Naive thymus-derived CD4-positive, alpha-beta T cell (primary cell): ENCODE results near the gene PAX8. TPM values are rescaled to one million over a fixed set of nuclear protein-coding genes. Genes with fewer than 3 reads are reported as not detected.

Experiments used
- ATAC-seq: fragments of 150-1000 bp; cut with Tn5 transposase; 2 replicates; pipeline ENCODE4 v1.10.0; 2021; ENCODE audit warnings: mild to moderate bottlenecking, moderate library complexity
- CTCF ChIA-PET: fragments of 350-600 bp; sonication (Branson Sonifier 250); formaldehyde crosslinking; loops from one replicate; lab custom pipeline; 2021; ENCODE audit warnings: antibody characterized with exemption; lab: Charles Lee
- POLR2A ChIA-PET: fragments of 350-600 bp; sonication (Branson Sonifier 250); formaldehyde crosslinking; loops from one replicate; lab custom pipeline; 2021; ENCODE audit warnings: antibody characterized with exemption, inconsistent platforms; lab: Charles Lee
- DNase-seq, 9 donors: peaks; one replicate each; pipeline versions ENCODE4 v3.0.0 to v3.0.0-alpha.2; 2020 to 2022; ENCODE audit warnings: mixed read lengths in 1 of 9
- H3K27ac ChIP-seq: one replicate; pipeline ENCODE4 v1.7.0; 2013; ENCODE audit warnings: mild to moderate bottlenecking, low read depth, low read length, moderate library complexity
- H3K27me3 ChIP-seq, 2 donors: one replicate each; pipeline ENCODE4 v1.7.0; 2013; ENCODE audit warnings: low read length in 2 of 2, mild to moderate bottlenecking in 2 of 2, moderate library complexity in 2 of 2; ENCODE audit not compliant: control insufficient read depth in 2 of 2, insufficient read depth in 2 of 2
- H3K36me3 ChIP-seq, 3 experiments: 1 replicate in 2 of 3; 2 replicates in 1 of 3; pipeline ENCODE4 v1.7.0; 2013; ENCODE audit warnings: low read length in 3 of 3, mild to moderate bottlenecking in 3 of 3, moderate library complexity in 1 of 3; ENCODE audit not compliant: insufficient read depth in 3 of 3, control insufficient read depth in 2 of 3
- H3K4me1 ChIP-seq, 2 donors: one replicate each; pipeline ENCODE4 v1.7.0; 2013; ENCODE audit warnings: low read length in 2 of 2, mild to moderate bottlenecking in 2 of 2, moderate library complexity in 1 of 2; ENCODE audit not compliant: control insufficient read depth in 2 of 2, insufficient read depth in 2 of 2
- H3K4me3 ChIP-seq: 2 replicates; pipeline ENCODE4 v1.7.0; 2013; ENCODE audit warnings: mild to moderate bottlenecking, low read length
- H3K9me3 ChIP-seq, 3 experiments: 1 replicate in 2 of 3; 2 replicates in 1 of 3; pipeline ENCODE4 v1.7.0; 2013; ENCODE audit warnings: low read length in 3 of 3; ENCODE audit not compliant: control insufficient read depth in 2 of 3
- H3K27ac Mint-ChIP-seq, 9 donors: one replicate each; pipeline ENCODE4 v1.8.0; 2020 to 2022; ENCODE audit warnings: mixed read lengths in 9 of 9, mild to moderate bottlenecking in 8 of 9, moderate library complexity in 5 of 9, inconsistent platforms in 2 of 9
- H3K27me3 Mint-ChIP-seq, 5 donors: one replicate each; pipeline ENCODE4 v1.8.0; 2021 to 2022; ENCODE audit warnings: mixed read lengths in 5 of 5, mild to moderate bottlenecking in 1 of 5
- H3K36me3 Mint-ChIP-seq, 5 donors: one replicate each; pipeline ENCODE4 v1.8.0; 2020 to 2022; ENCODE audit warnings: mixed read lengths in 5 of 5, mild to moderate bottlenecking in 3 of 5, inconsistent platforms in 1 of 5
- H3K4me1 Mint-ChIP-seq, 7 donors: one replicate each; pipeline ENCODE4 v1.8.0; 2020 to 2022; ENCODE audit warnings: mixed read lengths in 7 of 7, mild to moderate bottlenecking in 3 of 7, inconsistent platforms in 1 of 7
- H3K4me3 Mint-ChIP-seq, 10 donors: one replicate each; pipeline ENCODE4 v1.8.0; 2020 to 2022; ENCODE audit warnings: mild to moderate bottlenecking in 10 of 10, mixed read lengths in 10 of 10, moderate library complexity in 6 of 10, inconsistent platforms in 2 of 10
- H3K9me3 Mint-ChIP-seq, 11 donors: one replicate each; pipeline ENCODE4 v1.8.0; 2020 to 2022; ENCODE audit warnings: mixed read lengths in 11 of 11, mild to moderate bottlenecking in 4 of 11, inconsistent platforms in 1 of 11, moderate library complexity in 1 of 11
- intact Hi-C, 2 donors: fragments of 100-400 bp; cut with micrococcal nuclease; formaldehyde crosslinking; loops; one replicate each; pipeline ENCODE4 v1.15.1; 2023
- polyA plus RNA-seq, 2 donors: library from polyadenylated mRNA; unstranded; fragments of 300-500 nt; fragmentation: Illumina TruSeq; gene quantifications; one replicate each; pipeline ENCODE4 v1.2.3, GENCODE V29; 2021
- total RNA-seq, 6 experiments: library from RNA in 5 of 6; stranded (reverse) in 5 of 6; gene quantifications; 1 replicate in 5 of 6; 2 replicates in 1 of 6; pipeline ENCODE4 v1.2.3 and lab custom pipeline; 2021 to 2026

Gene PAX8
- total and polyA plus RNA-seq, 7 experiments from 2014 or later = 0.09 to 1.5 (median 1.2) TPM

DNA sequence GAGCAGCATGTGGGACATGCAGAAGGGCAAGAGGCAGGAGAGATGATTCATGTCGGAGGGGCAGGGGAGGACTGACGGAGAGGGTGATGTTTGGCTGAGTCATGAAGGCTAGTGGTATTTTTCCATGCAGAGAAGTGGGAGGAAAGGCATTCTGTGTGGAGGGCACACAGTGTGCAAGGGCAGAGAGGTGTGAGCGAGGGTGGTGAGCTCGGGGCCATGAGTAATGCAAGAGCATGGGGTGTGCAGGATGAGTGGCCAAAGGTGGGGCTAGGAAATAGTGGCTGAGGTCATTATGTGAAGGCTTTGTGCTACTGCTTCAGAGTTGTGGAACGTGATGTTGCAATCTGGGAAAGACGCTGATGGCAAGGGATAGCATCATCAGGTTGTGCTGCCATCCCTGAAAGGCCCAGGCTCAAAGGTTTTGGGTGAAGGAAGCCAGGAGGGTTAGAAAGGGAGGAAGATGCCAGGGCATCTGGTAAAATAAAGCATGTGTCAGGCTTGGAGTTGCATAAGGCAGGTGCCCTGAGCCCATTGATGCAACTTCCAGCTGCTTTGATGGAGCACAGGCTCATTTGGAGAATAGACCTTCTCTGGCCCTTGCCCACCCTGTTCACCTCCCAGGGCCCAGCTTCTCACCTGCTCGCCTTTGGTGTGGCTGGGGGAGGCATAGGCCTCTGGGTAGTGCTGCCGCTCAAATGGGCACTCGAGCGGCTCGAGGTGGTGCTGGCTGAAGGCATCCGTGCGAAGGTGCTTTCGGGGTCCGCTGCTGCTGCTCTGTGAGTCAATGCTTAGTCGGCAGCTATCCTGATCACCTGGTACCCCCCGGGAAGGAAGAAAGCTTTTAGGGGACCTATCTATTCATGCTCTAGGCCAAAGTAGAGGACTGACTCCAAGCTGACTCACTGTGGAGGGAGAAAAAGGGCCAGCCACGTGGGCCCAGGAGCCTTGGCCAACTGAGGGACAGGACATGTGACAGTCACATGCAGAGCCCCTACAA, 37.5 kb downstream of the PAX8 start:
- DNase-seq = peak in 1 of 9 donors; percentile 51
- H3K36me3 ChIP-seq = no peaks in the 10 kb centered on the region
- H3K9me3 ChIP-seq = no peaks in the 10 kb centered on the region
- ATAC-seq = peak; percentile 68
- no peaks in the 10 kb centered on the region for H3K27me3 ChIP-seq
- no peaks in the 10 kb centered on the region for H3K27me3 Mint-ChIP-seq
- H3K4me1 Mint-ChIP-seq = peaks cover 0 to 37% (median 0%) of the 10 kb centered on the region in 7 donors
- intact Hi-C loops = no loop called here
- H3K4me3 ChIP-seq = no peak overlapping the region
- POLR2A ChIA-PET = interaction anchor here (1.1 to 1.3 kb wide), 2 partner anchors 11 to 15 kb away, joined by 3 to 4 read pairs; no protein-coding TSS in a partner anchor
- H3K27ac Mint-ChIP-seq = no peak overlapping the region
- H3K27ac ChIP-seq = no peak overlapping the region
- peaks cover 0 to 2% (median 0%) of the 10 kb centered on the region in 5 donors for H3K36me3 Mint-ChIP-seq
- H3K4me1 ChIP-seq = peaks cover 0 to 4% of the 10 kb centered on the region in 2 donors
- CTCF ChIA-PET = interaction anchor here (0.5 kb wide), 1 partner anchor 73 kb away, joined by 4 read pairs; no protein-coding TSS in a partner anchor
- H3K4me3 Mint-ChIP-seq = peak overlapping the region in 1 of 10 donors; percentile 1
- H3K9me3 Mint-ChIP-seq = no peaks in the 10 kb centered on the region

DNA sequence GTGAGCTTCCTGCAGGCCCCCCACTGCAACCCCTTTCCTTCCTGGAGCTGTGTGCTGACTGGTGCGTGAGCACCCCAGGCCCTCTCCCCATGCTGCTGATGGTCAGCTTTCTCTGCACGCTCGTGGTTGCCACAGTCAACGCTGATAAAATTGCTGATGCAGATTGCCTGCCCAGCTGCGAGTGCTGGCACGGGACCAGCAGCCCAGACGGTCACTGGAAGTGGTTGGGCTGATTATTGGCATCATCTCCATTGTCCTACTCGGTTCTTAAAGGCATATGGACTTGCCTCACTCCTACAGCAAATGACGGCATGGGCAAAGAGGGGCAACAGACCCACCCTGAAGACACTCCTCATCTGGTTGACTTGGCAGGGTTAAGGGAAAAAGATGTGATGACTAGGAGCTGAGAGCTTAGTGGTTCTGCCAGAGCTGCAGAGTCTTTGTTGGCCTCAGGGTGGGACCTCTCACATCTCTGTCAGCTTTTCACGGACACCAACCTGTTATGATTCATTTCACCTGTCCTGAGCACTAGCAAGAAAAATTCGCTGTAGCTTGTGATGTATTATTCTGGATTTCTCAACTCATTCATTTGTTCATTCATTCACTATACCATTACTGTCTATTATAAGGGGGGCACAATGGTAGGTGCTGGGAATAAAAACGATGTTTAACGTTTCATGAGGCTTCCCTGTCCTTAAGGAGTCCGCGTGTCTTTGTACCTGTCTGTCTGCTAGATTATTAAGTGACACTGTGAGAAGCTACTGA, 38.4 kb downstream of the PAX8 start:
- ChIA-PET POLR2A (interaction anchor here (1.1 to 1.3 kb wide), 2 partner anchors 12 to 16 kb away, joined by 3 to 4 read pairs; no protein-coding TSS in a partner anchor), CTCF (interaction anchor here (0.5 to 1.3 kb wide), 3 partner anchors 38 to 479 kb away, joined by 4 to 5 read pairs (median 4); no protein-coding TSS in a partner anchor)
- Mint-ChIP-seq H3K27ac (peak overlapping the region in 2 of 9 donors; percentile 44 to 45), H3K4me3 (peak overlapping the region in 1 of 10 donors; percentile 1), H3K27me3 (no peaks in the 10 kb centered on the region), H3K36me3 (peaks cover 0 to 3% (median 0%) of the 10 kb centered on the region in 5 donors), H3K9me3 (no peaks in the 10 kb centered on the region), H3K4me1 (peaks cover 0 to 36% (median 0%) of the 10 kb centered on the region in 7 donors)
- H3K27ac ChIP-seq = no peak overlapping the region
- ATAC-seq = no peak
- no peak for DNase-seq
- H3K27me3 ChIP-seq = no peaks in the 10 kb centered on the region
- no peaks in the 10 kb centered on the region for H3K36me3 ChIP-seq
- H3K9me3 ChIP-seq = no peaks in the 10 kb centered on the region
- H3K4me3 ChIP-seq = no peak overlapping the region
- peaks cover 0 to 4% of the 10 kb centered on the region in 2 donors for H3K4me1 ChIP-seq
- intact Hi-C loops = no loop called here

DNA sequence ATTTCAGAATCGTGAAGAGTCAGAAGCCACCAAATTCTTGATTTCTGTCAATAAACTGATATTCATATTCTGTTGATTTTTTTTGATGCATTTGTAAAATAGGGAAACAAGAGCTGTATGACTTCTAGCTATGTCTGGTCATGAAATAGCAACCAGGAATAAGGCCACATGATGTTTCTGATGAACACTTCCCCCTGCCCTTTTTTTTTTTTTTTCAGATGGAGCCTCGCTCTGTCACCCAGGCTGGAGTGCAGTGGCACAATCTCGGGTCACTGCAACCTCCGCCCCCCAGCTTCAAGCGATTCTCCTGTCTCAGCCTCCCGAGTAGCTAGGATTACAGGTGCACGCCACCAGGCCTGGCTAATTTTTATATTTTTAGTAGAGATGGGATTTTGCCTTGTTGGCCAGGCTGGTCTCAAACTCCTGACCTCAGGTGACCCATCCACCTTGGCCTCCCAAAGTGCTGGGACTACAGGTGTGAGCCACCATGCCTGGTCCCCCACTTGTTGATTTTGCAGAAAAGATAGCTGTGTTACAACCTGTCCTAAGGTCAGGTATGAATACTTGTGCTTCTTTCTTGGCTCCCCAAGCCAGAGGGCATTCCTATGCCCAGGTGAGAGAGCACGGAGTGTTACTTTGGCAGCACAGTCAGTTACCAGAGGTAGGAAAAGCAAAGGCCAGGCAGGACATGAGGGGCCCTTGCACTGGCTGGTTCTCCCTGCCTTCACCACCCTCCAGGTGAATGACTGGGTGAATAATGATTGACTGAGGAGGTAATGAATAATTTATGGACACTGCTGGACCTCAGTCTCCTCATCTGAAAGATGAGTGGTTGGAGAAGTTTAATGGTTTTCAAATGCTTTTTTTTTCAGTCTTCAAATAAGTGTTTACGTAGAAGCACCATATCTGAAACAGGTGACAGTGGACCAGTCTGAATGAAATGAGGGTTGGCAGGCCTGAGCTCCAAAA, 39.6 kb downstream of the PAX8 start:
- Histone ChIP-seq H3K27me3 (no peaks in the 10 kb centered on the region), H3K4me1 (peaks cover 0 to 4% of the 10 kb centered on the region in 2 donors), H3K36me3 (no peaks in the 10 kb centered on the region), H3K27ac (no peak overlapping the region), H3K9me3 (no peaks in the 10 kb centered on the region), H3K4me3 (no peak overlapping the region)
- Mint-ChIP-seq H3K4me3 (no peak overlapping the region), H3K4me1 (peaks cover 0 to 40% (median 0%) of the 10 kb centered on the region in 7 donors), H3K27ac (peak overlapping the region in 2 of 9 donors; percentile 13 to 56), H3K36me3 (peaks cover 0 to 3% (median 0%) of the 10 kb centered on the region in 5 donors), H3K9me3 (no peaks in the 10 kb centered on the region), H3K27me3 (no peaks in the 10 kb centered on the region)
- CTCF ChIA-PET = interaction anchor here (1.0 to 1.5 kb wide), 3 partner anchors 8 to 36 kb away, joined by 4 to 9 read pairs (median 4); no protein-coding TSS in a partner anchor
- DNase-seq (no peak), ATAC-seq (no peak)
- intact Hi-C loops = loop anchor here in 1 of 2 donors (5.0 kb wide), 1 partner anchor 518 kb away; the partner anchor contains the start of gene SLC35F5
- POLR2A ChIA-PET = interaction anchor here (0.6 to 1.1 kb wide), 4 partner anchors 13 to 131 kb away, joined by 3 read pairs; no protein-coding TSS in a partner anchor

DNA sequence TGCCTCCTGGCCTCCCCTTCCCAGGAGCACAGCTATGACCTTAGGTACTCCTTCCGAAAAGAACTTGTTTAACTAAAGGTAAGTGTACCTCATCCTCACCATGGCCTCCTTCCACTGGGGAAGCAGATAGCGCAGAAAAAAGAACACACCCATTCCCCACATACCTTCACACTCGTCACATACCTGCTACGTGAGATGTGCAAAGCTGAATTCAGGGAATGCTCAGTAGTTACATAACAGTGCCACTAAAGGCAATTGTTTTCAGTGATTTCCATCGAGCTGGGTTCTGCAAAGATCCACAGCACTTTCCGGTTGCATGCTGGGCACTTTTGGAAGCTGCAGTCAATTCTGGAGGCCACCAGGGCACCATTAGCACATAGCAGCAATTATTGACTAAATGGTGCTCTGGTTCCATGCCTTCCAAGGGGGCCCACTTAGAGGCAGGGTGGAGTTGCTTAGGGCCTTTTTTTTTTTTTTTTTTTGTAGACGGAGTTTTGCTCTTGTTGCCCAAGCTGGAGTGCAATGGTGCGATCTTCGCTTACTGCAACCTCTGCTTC, 41.0 kb downstream of the PAX8 start:
- CTCF ChIA-PET = interaction anchor here (0.6 to 1.5 kb wide), 2 partner anchors 10 to 27 kb away, joined by 3 to 9 read pairs; no protein-coding TSS in a partner anchor
- Histone ChIP-seq H3K9me3 (no peaks in the 10 kb centered on the region), H3K27me3 (no peaks in the 10 kb centered on the region), H3K27ac (no peak overlapping the region), H3K4me3 (no peak overlapping the region), H3K36me3 (no peaks in the 10 kb centered on the region), H3K4me1 (peaks cover 0 to 4% of the 10 kb centered on the region in 2 donors)
- intact Hi-C loops = loop anchor here in 1 of 2 donors (5.0 kb wide), 1 partner anchor 520 kb away; the partner anchor contains the start of gene SLC35F5
- Mint-ChIP-seq H3K9me3 (no peaks in the 10 kb centered on the region), H3K27me3 (no peaks in the 10 kb centered on the region), H3K36me3 (peaks cover 0 to 3% (median 0%) of the 10 kb centered on the region in 5 donors), H3K27ac (peak overlapping the region in 1 of 9 donors; percentile 71), H3K4me3 (peak overlapping the region in 4 of 10 donors; percentile 19 to 78 (median 66)), H3K4me1 (peaks cover 0 to 36% (median 0%) of the 10 kb centered on the region in 7 donors)
- ATAC-seq = no peak
- POLR2A ChIA-PET = interaction anchor here (0.6 kb wide), 1 partner anchor 42 kb away, joined by 3 read pairs; no protein-coding TSS in a partner anchor
- no peak for DNase-seq

DNA sequence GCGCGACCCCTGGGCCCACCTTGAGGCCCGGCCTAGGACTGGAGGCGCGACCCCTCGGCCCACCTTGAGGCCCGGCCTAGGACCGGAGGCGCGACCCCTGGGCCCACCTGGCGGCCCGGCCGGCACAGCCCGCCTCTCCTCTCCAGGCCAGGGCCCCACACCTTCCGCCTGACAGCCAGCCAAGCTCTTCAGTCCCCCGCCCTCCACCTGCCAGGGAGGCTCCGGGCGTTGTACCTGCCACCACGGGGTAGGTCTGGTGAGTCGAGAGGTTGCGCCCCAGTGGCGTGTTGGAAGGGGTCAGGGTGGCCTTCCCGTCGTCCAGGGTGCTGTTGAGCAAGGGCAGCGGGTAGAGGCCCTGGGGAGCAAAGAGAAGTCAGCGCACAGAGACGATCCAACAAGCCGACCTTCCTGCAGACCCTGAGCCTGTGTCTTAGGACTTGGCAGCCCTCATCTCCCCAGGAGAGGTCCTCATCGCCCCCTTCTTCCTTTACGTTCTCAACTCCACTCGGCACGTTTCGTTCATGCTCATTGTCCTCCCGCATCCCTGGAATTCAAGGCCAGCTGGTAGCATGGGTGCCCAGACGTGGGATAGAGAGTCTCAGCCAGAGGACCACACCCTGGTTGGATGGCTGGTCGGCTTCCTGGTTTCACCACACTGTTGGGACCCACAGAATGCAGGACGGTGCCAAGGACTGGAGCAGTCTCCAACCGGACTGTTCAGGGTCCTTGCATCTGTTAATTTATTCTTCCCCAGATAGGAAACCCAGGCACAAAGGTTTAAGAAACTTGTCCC, 42.2 kb downstream of the PAX8 start:
- no peaks in the 10 kb centered on the region for H3K27me3 Mint-ChIP-seq
- H3K27me3 ChIP-seq = no peaks in the 10 kb centered on the region
- DNase-seq (no peak), ATAC-seq (no peak)
- intact Hi-C loops = loop anchor here in 1 of 2 donors (5.0 kb wide), 1 partner anchor 521 kb away; the partner anchor contains the start of gene SLC35F5
- H3K27ac ChIP-seq = no peak overlapping the region
- H3K4me3 Mint-ChIP-seq = peak overlapping the region in 7 of 10 donors; percentile 21 to 78 (median 56)
- H3K36me3 Mint-ChIP-seq = peaks cover 0 to 3% (median 0%) of the 10 kb centered on the region in 5 donors
- no peak overlapping the region for H3K4me3 ChIP-seq
- no peaks in the 10 kb centered on the region for H3K9me3 ChIP-seq
- POLR2A ChIA-PET = interaction anchor here (1.0 to 2.0 kb wide), 2 partner anchors 10 to 32 kb away, joined by 3 to 5 read pairs; no protein-coding TSS in a partner anchor
- peaks cover 0 to 36% (median 0%) of the 10 kb centered on the region in 7 donors for H3K4me1 Mint-ChIP-seq
- CTCF ChIA-PET = no interaction called here
- peak overlapping the region in 6 of 9 donors; percentile 13 to 81 (median 43) for H3K27ac Mint-ChIP-seq
- no peaks in the 10 kb centered on the region for H3K36me3 ChIP-seq
- peaks cover 0 to 4% of the 10 kb centered on the region in 2 donors for H3K4me1 ChIP-seq
- H3K9me3 Mint-ChIP-seq = no peaks in the 10 kb centered on the region
